ENCODE results near the gene TMEM9.

TMEM9 gene

GRCh38 chr1:201142849-201143725, 11.2 kb downstream of the TMEM9 start:
- DNase-seq (ENCODE audit: insufficient read length, low spot score): no peak
- FAIRE-seq: no peak
- TF ChIP-seq POLR2AphosphoS5 (IDR thresholded peaks at IDR 0.05; ENCODE audit: low read depth, low read length): no peak
- no peak for TF ChIP-seq SPI1 (IDR thresholded peaks at IDR 0.05; ENCODE audit: low read depth, low read length)
- TF ChIP-seq PAX5 (IDR thresholded peaks at IDR 0.05; ENCODE audit: insufficient read depth, low read length, severe bottlenecking): no peak
- TF ChIP-seq POLR2A (IDR thresholded peaks at IDR 0.05; ENCODE audit: low read depth, low read length): no peak
- no peak for TF ChIP-seq POU2F2 (IDR thresholded peaks at IDR 0.05; ENCODE audit: low read depth, low read length)
- no peak for TF ChIP-seq TAF1 (IDR thresholded peaks at IDR 0.05; ENCODE audit: low read depth, low read length)

- TF ChIP-seq POLR2AphosphoS5 (IDR thresholded peaks at IDR 0.05; ENCODE audit: low read depth, low read length): no peak
- no peak for TF ChIP-seq PAX5 (IDR thresholded peaks at IDR 0.05; ENCODE audit: insufficient read depth, low read length, severe bottlenecking)
- TF ChIP-seq SPI1 (IDR thresholded peaks at IDR 0.05; ENCODE audit: low read depth, low read length): no peak
- no peak for TF ChIP-seq POU2F2 (IDR thresholded peaks at IDR 0.05; ENCODE audit: low read depth, low read length)
- TF ChIP-seq POLR2A (IDR thresholded peaks at IDR 0.05; ENCODE audit: low read depth, low read length): no peak
- no peak for TF ChIP-seq TAF1 (IDR thresholded peaks at IDR 0.05; ENCODE audit: low read depth, low read length)
- no peak for FAIRE-seq
- DNase-seq (ENCODE audit: insufficient read length, low spot score): no peak
These were observed 12.0 kb downstream of the TMEM9 start for GRCh38 chr1:201142011-201142848.

DNA sequence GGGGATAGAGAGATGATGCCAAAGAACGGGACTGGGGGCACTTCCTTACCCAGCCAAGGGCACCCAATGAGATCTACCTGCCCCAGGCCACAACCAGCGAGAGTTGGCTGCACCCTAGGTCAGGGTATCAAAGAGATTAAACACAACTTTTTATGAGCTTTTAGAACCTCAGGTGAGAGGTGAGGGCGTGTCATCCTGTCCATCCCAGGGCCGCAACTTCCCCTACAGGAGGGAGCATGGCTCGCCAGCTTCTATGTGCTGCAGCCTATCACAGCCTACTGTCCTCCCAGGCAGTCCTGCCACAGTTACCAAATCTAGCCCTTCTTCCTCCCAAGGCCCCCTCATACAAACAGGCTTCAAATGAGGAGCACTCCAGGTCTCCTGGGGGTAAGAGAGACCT, 12.9 kb downstream of the TMEM9 start:
- DNase-seq (ENCODE audit: insufficient read length, low spot score) (no peak), FAIRE-seq (no peak)
- no peak for TF ChIP-seq PAX5 (IDR thresholded peaks at IDR 0.05; ENCODE audit: insufficient read depth, low read length, severe bottlenecking)
- TF ChIP-seq POLR2A (IDR thresholded peaks at IDR 0.05; ENCODE audit: low read depth, low read length): no peak
- no peak for TF ChIP-seq POLR2AphosphoS5 (IDR thresholded peaks at IDR 0.05; ENCODE audit: low read depth, low read length)
- TF ChIP-seq SPI1 (IDR thresholded peaks at IDR 0.05; ENCODE audit: low read depth, low read length): no peak
- no peak for TF ChIP-seq TAF1 (IDR thresholded peaks at IDR 0.05; ENCODE audit: low read depth, low read length)
- no peak for TF ChIP-seq POU2F2 (IDR thresholded peaks at IDR 0.05; ENCODE audit: low read depth, low read length)

GRCh38 chr1:201140941-201141260, 13.4 kb downstream of the TMEM9 start:
- FAIRE-seq (no peak), DNase-seq (ENCODE audit: insufficient read length, low spot score) (no peak)
- TF ChIP-seq POLR2A (IDR thresholded peaks at IDR 0.05; ENCODE audit: low read depth, low read length): no peak
- TF ChIP-seq TAF1 (IDR thresholded peaks at IDR 0.05; ENCODE audit: low read depth, low read length): no peak
- TF ChIP-seq POU2F2 (IDR thresholded peaks at IDR 0.05; ENCODE audit: low read depth, low read length): no peak

DNA sequence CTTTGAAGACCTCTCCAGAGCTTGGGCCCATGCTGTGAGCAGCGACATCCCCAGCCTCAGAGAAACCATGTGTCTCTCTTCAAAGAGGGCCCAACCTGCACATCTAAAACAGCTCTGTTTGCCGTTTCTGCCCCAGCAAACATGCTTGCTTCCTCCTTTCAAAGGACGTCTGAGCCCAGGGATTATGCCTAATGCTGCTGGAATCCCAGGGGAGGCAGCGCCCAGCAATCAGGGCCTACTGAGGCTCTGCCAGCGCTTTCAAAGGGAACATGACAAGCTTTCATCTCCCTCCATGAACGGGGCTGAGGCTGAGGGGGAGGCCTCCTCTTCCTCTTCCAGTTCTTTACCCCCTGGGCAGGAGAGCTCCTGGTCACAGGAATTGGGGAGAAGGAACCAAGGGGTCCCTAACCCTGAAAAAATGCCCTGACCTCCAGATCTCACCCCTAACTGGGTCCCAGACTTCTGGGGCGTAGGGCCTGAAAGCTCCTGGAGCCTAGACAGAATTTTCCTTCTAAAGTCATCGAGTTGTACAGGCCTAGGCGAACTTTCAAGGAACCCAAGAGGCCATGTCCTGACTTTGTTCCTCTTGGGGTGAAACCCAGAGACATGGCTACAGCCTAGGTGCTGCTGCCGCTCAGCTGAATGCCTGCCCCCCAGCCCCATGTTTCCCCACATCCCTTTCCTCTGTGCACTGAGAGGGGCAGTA, 13.9 kb downstream of the TMEM9 start:
- FAIRE-seq (no peak), DNase-seq (ENCODE audit: insufficient read length, low spot score) (no peak)
- no peak for TF ChIP-seq POLR2A (IDR thresholded peaks at IDR 0.05; ENCODE audit: low read depth, low read length)
- TF ChIP-seq POLR2AphosphoS5 (IDR thresholded peaks at IDR 0.05; ENCODE audit: low read depth, low read length): no peak
- TF ChIP-seq PAX5 (IDR thresholded peaks at IDR 0.05; ENCODE audit: insufficient read depth, low read length, severe bottlenecking): no peak
- no peak for TF ChIP-seq POU2F2 (IDR thresholded peaks at IDR 0.05; ENCODE audit: low read depth, low read length)
- no peak for TF ChIP-seq TAF1 (IDR thresholded peaks at IDR 0.05; ENCODE audit: low read depth, low read length)
- no peak for TF ChIP-seq SPI1 (IDR thresholded peaks at IDR 0.05; ENCODE audit: low read depth, low read length)

- no peak for DNase-seq (ENCODE audit: insufficient read length, low spot score)
- no peak for FAIRE-seq
- TF ChIP-seq TAF1 (IDR thresholded peaks at IDR 0.05; ENCODE audit: low read depth, low read length) (no peak), PAX5 (IDR thresholded peaks at IDR 0.05; ENCODE audit: insufficient read depth, low read length, severe bottlenecking) (no peak)
These were observed 14.5 kb downstream of the TMEM9 start for GRCh38 chr1:201139756-201140155.

GRCh38 chr1:201139306-201139705, 15.0 kb downstream of the TMEM9 start:
- FAIRE-seq (no peak), DNase-seq (ENCODE audit: insufficient read length, low spot score) (no peak)
- TF ChIP-seq POLR2A (IDR thresholded peaks at IDR 0.05; ENCODE audit: low read depth, low read length) (no peak), SPI1 (IDR thresholded peaks at IDR 0.05; ENCODE audit: low read depth, low read length) (no peak), TAF1 (IDR thresholded peaks at IDR 0.05; ENCODE audit: low read depth, low read length) (no peak), POLR2AphosphoS5 (IDR thresholded peaks at IDR 0.05; ENCODE audit: low read depth, low read length) (no peak), PAX5 (IDR thresholded peaks at IDR 0.05; ENCODE audit: insufficient read depth, low read length, severe bottlenecking) (no peak), POU2F2 (IDR thresholded peaks at IDR 0.05; ENCODE audit: low read depth, low read length) (no peak)

GRCh38 chr1:201138311-201138840, 15.9 kb downstream of the TMEM9 start:
- TF ChIP-seq POLR2A (IDR thresholded peaks at IDR 0.05; ENCODE audit: low read depth, low read length): no peak
- TF ChIP-seq POU2F2 (IDR thresholded peaks at IDR 0.05; ENCODE audit: low read depth, low read length): no peak
- TF ChIP-seq SPI1 (IDR thresholded peaks at IDR 0.05; ENCODE audit: low read depth, low read length): no peak
- no peak for TF ChIP-seq PAX5 (IDR thresholded peaks at IDR 0.05; ENCODE audit: insufficient read depth, low read length, severe bottlenecking)
- TF ChIP-seq POLR2AphosphoS5 (IDR thresholded peaks at IDR 0.05; ENCODE audit: low read depth, low read length): no peak
- no peak for TF ChIP-seq TAF1 (IDR thresholded peaks at IDR 0.05; ENCODE audit: low read depth, low read length)
- FAIRE-seq: no peak
- no peak for DNase-seq (ENCODE audit: insufficient read length, low spot score)
